Stimulated activated naive CD4-positive, alpha-beta T cell treated with Interleukin-2 at 50 U/mL for 16 hours (primary cell): ENCODE measurements around the gene SLC9A6.
"Not testable (repeated sequence)": the region's sequence is repeated elsewhere in the genome, so short reads cannot be mapped to it uniquely, and the experiment has no call there.

Source experiments
- DNase-seq: peaks from one replicate; lab custom pipeline; 2025; lab: John Stamatoyannopoulos, UW

Gene SLC9A6

DNA sequence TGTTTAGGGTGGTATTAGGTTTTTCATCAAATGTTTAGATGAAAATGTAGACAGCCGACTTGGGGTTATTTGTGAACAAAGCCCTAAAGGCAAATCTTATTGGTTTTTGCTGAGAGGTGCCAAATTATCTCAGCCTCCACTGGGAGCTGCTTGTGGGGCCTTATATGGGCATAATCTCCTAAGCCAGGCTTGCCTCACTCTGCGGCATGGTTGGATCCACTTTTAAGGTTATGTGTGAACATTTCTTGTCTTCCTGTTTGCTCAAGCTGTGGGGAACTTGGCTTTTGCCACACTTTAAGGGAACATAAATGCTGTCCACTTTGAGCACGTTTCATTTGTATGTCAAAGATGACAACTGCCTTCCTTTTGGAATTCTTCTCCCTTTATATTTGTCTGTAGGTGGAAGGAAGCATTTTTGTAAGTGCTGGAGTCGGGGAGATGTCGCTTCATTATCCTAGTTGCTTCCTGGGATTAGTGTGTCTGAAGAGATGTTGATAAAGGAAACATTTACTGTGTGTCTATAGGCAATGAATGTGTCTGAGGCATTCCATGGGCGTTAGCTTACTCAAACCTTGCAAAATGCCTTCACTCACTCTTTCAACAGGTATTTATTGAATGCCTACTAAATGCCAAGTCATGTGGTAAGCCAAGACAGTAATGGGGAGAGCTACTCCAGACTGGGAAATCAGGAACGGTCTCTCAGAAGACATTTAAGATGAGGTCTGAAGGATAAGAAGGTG is 78.3 kb downstream of the SLC9A6 start:
- no peak for DNase-seq

DNA sequence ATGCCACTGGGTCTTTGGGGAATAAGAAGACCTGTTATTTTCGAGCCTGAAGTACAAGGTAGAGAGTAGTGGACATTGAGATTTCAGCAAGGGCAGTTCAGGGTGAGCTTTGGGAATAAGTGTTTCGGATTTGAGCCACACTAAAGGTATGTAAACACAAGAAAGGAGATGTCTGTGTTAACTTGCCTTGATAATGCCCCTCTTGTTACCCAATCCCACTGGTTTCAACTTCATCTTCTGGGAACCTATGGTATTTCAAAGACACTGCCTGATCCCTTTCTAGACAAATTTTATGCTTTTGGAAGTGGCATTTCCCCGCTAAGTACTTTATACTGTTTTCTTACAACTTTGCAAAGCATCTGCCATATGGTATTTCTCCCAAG is 79.4 kb downstream of the SLC9A6 start:
- DNase-seq = no peak

DNA sequence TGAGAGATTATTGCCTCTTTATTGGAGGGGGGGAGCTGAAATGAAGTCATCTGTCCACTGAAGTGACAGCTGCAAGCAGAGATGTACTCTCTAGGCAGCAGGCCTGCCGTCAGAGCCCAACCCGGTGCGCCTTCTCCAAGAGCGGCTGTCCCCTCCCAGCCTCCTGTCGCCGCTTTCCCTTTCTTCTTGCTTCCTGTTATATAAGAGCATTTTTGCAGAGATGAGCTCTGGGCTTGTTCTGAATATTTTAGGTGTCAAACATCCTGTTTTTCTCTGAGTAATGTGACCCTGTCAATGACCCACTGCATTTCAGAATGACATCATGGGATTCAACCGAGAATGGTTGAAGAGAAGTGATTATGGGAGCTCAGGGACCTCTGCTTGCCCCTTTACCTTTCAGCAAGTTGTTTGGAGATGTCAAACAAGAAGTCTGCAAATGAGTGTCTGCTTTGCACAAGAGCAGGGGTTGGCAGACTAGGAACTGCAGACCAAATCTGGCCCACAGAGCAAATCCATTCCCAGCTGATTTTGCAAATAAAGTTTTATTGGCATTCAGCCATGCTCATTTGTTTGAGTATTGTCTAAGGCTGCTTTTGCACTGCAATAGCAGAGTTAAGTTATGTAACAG is 79.9 kb downstream of the SLC9A6 start:
- DNase-seq = no peak

DNA sequence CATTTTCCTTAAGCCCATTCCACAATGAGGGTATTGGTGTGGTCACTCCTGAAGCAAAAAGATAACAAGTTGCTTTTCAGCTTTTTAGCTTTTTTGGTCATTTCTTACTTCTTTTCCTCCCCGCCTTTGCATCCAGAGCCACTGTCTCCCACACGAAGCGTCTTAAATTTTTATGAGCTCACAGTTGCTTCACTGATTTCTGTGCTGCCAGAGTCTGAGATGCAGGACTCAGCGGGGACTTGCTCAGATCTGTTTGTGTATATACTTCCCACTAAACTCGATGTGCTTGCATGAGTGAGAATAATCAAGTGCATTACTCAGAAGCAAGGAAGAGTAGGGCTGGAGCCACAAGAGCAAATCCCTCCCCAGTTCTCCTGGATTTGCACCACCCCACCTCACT is 81.9 kb downstream of the SLC9A6 start:
- DNase-seq = no peak

DNA sequence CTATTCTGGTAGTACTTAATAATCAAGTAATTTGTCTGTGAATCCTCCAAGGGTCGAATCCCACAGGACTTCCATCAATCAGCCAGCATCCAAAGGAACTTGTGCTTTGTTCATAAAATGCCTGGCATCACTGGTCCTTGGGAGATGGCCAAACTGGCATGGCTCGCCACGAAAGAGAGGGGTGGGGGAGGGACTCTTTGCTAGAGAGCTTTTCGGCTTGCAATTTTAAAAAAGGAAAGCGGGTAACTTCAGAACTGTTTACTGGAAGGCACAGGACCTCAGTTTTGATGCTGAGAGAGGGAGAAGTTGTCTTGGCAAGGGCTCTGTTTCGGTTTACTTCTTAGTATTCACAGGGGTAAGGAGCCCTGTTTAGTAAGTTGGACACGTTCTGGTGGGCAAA is 82.7 kb downstream of the SLC9A6 start:
- no peak for DNase-seq

DNA sequence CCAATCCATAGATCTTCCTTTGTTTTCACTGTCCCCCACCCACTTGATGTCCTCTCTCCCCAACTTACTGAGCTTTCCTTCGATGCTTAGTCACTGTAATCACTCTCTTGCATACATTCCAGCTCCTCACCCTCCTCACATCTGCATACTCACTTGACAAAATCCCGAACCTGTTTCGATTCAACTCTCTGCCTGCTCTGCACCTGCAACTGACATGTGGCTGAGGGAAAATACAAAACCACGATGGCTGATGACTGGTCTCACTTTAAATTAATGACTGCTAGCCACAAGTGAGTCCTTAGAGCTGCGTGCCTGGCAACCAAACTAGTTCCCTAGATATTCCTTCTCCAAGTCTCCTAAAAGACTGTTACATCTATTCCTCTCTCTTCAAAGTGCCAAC is 91.7 kb downstream of the SLC9A6 start:
- DNase-seq = no peak

DNA sequence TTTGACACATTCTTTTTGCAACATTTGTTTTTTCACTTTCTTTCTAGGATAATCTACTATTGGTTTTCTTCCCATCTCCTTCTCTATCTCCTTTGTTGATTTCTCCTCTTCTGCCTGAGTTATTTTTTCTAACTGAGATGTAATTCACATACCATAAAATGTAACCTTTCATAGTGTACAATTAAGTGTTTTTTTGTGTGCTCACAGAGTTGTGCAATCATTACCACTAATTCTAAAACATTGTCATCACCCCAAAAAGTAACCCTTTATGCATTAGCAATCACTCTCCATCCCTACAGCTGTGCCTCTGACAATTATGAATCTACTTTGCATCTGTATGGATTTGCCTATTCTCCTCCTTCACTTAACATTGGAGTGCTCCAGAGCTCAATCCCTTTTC is 95.5 kb downstream of the SLC9A6 start:
- DNase-seq = no peak

DNA sequence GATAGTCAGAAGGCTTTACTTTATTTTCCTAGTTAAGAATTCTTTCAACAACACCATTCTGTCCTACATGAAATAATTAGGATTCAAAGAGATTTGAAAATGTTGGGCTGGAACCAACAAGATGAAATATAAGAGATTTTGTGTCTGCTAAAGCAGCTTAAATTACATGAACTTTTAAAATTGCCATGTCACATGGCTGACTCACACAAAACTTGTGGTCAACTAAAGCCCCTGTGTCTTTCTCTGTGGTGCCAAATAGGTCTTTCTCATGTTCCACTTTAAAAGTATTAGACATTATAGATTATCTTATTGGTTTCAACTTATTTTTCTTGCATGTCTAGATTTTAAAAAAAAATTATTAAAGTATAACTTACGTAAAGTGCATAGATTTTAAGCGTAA is 101.3 kb downstream of the SLC9A6 start:
- no peak for DNase-seq

DNA sequence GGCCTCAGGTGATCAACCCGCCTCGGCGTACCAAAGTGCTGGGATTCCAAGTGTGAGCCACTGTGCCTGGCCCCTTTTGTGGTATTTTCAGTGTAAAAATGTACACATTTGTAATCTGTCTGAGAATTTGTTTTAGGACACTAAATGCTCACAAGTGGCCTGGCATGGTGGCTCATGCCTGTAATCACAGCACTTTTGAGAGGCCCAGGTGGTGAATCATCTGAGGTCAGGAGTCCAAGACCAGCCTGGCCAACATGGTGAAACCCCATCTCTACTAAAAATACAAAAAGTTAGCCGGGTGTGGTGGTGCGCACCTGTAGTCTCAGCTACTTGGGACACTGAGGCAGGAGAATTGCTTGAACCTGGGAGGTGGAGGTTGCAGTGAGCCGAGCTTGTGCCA is 106.7 kb downstream of the SLC9A6 start:
- DNase-seq = not testable (repeated sequence)

DNA sequence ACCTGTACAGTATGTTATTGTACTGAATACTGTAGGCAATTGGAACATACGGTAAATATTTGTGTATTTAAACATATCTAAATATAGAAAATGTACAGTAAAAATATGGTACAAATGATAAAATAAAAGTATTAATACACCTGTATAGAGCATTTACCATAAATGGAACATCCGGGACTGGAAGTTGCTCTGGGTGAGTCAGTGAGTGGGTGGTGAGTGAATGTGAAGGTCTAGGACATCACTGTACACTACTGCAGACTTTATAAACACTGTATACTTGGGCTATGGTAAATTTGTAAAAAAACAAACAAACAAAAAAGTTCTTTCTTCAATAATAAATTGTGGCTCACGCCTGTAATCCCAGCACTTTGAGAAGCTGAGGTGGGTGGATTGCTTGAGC is 109.7 kb downstream of the SLC9A6 start:
- DNase-seq = no peak
